ENCODE measurements around the gene SERPINE1.
"Not testable (repeated sequence)": the region's sequence is repeated elsewhere in the genome, so short reads cannot be mapped to it uniquely, and the experiment has no call there.

The SERPINE1 gene

DNA sequence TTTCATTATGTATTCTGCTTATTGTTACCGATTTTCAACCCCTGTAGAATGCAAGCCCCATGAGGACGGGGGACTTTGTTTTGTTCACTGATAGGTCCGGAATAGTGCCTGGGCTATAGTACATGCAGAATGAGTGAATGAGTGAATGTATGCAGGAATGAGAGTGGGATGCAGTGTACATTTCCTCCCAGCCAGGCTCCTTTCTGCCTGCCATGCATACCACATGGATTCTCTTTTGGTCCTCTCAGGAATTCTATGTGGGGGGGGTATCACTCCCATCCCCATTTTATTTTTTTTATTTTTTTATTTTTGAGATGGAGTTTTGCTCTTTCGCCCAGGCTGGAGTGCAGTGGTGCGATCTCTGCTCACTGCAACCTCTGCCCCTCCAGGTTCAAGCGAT is 24.9 kb upstream of the SERPINE1 start:
- DNase-seq: no peak

DNA sequence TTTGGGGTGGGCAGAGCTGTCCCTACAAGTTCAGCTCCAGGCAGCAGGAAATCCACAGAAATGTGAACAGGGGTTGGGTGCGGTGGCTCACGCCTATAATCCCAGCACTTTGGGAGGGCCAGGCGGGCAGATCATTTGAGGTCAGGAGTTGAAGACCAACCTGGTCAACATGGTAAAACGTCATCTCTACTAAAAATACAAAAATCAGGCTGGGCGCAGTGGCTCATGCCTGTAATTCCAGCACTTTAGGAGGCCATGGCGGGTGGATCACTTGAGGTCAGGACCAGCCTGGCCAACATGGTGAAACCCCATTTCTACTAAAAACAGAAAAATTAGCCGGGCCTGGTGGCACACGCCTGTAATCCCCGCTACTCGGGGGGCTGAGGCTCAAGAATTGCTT is 23.2 kb upstream of the SERPINE1 start:
- DNase-seq: not testable (repeated sequence)

DNA sequence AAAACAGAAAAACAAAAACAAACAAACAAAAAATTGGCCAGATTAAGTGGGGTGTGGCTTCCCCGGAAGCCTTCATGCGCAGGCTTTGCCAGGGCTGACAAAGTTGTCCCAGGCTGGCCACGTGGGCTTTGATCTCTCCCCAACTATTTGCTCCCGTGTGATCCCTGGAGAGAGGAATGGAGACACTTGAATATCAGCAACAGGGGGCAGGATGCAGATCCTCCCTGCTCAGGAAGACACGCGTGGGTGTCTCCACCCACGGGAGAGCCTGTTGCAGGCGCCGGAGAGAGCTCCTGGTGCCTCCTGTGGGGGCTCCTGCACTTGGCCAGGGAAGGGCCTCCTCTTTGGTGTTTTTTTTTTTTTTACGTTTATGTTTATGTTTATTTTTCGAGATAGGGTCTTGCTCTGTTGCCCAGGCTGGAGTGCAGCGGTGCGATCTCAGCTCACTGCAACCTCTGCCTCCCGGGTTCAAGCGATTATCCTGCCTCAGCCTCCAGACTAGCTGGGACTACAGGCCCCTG is 22.7 kb upstream of the SERPINE1 start:
- DNase-seq: no peak

DNA sequence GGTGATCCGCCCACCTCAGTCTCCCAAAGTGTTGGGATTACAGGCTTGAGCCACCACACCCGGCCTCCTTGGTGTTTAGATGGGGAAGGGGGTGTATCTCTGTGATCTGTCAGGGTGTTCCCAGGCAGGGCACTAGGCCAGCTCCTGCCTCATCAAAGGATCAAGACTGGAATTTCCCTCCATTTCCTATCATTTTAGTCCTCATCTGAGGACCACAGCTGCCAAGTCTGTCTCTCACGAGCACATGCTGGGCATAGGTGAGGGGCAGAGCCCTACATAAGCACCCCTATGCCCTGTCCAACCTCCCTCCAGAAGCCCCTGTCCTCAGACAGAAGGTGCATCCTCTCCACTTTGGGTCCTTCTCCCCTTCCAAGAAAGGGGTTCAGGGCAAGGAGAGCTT is 22.1 kb upstream of the SERPINE1 start:
- DNase-seq: no peak

DNA sequence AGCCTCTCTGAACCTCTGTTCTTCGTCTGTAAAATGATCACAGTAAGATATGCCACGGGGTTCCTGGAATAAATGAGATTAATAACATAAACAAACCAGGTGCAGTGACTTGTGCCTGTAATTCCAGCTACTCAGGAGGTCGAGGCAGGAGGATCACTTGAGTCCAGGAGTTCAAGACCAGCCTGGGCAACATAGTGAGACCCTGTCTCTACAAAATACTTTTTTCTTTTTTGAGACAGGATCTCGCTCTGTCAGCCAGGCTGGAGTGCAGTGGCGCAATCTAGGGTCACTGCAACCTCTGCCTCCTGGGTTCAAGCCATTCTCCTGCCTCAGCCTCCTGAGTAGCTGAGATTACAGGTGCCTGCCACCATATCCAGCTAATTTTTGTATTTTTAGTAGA is 21.7 kb upstream of the SERPINE1 start:
- DNase-seq: not testable (repeated sequence)

DNA sequence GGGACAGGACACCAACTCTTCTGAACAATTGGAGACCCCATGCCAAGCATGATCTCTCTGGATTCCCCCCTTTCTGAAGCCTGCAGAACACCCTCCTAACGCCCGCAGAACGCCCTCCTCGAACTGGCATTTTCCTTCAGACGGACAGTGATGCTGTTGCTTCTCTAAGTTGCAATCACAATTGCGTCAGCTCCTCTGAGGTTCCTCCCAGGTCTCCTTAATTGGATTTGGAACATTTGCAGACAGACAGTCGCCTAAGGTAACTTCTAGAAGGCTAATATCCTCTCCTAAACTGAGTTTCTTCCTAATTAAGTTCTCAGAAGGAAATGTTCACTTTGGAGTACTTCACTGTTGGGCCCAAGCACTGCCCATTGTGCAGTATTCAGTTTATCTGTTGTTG is 20.5 kb upstream of the SERPINE1 start:
- DNase-seq: no peak

DNA sequence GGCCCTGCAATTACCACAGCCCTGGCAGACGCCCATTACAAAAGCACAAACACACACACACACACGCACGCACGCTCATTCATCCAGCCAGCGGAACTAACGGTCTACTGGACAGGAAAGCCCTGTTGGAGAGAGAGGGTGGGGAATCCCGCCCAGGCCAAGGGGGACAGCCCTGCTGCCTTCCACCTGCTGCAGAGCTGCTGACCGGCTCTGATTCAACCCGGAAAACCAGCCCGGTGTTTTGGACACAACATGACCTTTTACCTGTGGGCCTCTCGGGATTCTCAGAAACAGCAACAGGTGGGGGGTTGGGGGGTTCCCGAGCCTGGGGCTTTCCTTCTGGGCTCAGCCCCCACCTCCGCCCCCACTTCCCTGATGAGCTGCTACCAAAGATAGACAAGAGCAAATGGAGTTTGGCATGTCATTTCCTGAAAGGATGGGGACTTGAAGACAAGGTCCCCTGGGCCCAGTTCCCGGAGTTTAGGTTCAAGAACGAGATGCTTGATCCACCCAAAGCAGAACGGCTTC is 18.5 kb upstream of the SERPINE1 start:
- DNase-seq: no peak

DNA sequence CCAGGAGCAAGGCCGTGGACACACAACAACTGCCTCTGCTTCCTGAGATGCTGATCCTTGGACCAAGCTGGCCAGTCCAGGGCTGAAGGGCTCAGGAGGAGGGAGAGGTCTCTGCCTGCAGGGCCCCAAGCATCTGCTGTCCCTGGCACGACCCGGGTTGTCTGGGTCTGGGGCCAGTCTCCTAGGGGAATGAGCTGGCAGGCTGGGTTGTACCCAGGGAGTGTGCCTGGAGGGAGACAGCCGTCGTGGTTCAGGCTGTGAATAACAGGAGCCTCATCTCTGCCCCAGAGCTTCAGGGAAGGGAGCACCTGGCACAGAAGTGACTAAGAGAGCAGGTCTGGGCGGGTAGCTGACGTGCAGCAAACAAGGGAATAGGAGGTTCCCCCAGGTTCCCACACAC is 17.9 kb upstream of the SERPINE1 start:
- no peak for DNase-seq

DNA sequence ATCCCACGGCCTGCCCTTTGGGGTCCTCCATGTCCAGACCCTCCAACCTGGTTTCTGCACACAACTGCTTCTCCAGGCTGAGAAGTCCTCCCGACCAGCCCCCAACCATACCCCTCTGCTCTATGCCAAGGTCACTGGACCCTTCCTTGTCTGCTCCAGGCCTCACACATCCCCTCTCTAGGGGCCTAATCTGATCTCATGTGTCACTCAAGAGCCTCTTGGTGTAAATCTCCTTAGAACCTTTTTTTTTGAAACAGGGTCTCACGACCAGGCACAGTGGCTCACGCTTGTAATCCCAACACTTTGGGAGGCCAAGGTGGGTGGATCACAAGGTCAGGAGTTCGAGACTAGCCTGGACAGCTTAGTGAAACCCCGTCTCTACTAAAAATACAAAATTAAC is 17.5 kb upstream of the SERPINE1 start:
- no peak for DNase-seq

DNA sequence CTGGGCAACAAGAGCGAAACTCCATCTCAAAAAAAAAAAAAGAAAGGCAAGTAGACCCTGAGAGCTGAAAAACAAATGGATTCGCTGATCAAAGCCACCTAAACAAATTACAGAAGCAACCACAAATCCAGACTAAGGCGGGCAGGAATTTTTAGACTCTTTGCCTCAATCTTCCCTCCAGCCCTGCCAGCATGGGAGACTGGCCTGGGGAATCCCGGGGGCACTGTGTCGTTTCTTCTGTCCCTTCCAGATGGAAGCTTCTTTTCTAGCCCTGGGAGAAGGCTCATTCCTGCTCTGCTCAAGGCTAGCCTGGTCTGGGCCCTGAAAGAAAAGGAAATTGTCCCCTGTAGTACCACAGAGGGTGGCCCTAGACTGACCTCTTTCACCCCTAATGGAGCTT is 15.6 kb upstream of the SERPINE1 start:
- no peak for DNase-seq

DNA sequence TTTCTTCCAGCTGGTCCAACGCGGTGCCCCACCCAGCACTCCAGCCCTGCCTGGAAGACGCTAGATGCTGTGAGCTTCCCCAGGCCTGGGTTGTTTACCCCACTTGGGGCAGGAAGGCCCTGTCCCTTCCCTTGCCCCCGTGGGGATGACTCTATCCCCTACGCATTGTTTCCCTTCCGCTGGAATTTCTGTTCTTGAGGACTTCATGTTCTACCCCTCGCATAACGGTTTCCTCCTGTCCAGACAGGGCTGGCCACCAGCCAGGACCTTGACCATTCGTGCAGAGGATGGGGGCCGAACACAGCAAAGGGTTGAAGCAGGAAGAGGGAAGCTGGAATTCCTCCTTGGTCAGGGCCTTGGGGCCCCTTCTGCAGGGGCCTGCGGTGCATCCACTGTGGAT is 14.7 kb upstream of the SERPINE1 start:
- no peak for DNase-seq

DNA sequence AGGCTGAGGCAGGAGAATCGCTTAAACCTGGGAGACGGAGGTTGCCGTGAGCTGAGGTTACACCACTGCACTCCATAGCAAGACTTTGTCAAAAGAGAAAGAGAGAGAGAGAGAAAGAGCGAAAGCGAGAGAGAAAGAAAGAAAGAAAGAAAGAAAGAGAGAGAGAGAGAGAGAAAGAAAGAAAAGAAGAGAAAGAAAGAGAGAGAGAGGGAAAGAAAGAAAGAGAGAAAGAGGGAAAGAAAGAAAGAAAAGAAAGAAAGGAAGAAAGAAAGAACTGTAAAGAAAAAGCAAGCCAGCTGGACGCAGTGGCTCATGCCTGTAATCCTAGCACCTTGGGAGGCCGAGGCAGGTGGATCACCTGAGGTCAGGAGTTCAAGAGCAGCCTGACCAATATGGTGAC is 13.8 kb upstream of the SERPINE1 start:
- DNase-seq: not testable (repeated sequence)

DNA sequence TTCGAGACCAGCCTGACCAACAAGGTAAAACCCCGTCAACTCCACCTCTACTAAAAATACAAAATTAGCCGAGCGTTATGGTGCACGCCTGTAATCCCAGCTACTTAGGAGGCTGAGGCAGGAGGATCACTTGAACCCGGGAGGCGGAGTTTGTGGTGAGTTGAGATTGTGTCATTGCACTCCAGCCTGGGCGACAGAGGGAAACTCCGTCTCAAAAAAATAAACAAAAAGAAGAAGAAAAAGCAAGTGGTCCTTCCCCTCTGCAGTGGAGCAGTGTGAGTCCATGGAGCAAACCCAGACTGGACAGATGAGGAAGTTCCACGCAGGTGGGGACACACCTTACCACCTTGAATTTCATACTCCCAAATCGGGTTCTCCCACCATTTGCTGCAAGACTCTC is 13.1 kb upstream of the SERPINE1 start:
- DNase-seq: no peak

DNA sequence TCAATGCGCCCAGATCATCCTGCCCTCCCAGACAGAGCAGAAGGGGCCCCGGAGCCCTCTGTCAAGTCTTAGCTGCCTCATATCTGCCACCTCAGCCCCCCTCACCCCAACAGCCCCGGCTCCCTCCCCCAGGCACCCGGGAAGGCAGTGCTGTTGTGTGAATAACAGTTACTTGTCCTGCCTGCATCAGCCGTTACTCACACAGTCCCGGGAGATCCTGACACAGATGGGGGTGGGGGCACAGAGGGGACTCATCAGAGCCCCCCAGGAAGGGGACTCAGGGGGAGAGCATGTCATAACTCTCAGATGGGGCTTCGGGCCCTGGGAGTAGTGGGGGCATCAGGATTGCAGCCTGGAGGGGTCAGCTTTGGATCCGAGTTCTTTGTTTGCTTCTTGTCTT is 12.4 kb upstream of the SERPINE1 start:
- no peak for DNase-seq

DNA sequence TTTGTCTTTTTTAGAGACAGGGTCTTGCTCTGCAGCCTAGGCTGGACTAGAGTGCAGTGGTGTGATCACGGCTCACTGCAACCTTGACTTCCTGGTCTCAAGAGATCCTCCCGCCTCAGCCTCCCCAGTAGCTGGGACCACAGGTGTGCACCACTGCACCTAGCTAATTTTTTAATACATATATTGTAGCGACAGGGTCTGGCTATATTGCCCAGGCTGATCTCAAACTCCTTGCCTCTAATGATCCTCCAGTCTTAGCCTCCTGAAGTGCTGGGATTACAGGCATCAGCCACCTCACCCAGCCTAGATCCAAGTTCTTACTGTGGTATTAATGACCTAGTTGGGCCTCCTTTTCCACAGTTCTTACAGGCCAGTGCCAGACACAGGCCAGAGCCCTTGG is 11.7 kb upstream of the SERPINE1 start:
- DNase-seq: no peak

DNA sequence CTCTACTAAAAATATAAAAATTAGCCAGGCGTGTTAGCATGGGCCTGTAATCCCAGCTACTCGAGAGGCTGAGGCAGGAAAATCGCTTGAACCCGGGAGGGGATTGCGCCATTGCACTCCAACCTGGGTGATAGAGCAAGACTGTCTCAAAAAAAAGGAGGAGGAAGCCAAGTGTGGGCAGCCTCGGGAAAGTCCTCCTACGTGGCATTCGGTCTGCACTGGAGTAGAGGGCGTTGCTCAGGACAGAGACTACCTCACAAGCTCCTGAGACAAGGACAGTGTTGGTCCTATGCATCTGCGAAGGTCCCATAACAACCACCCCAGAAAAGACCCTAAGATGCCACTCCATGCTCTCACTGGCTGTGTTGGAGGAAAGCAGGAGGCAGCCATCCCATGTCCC is 10.0 kb upstream of the SERPINE1 start:
- no peak for DNase-seq

DNA sequence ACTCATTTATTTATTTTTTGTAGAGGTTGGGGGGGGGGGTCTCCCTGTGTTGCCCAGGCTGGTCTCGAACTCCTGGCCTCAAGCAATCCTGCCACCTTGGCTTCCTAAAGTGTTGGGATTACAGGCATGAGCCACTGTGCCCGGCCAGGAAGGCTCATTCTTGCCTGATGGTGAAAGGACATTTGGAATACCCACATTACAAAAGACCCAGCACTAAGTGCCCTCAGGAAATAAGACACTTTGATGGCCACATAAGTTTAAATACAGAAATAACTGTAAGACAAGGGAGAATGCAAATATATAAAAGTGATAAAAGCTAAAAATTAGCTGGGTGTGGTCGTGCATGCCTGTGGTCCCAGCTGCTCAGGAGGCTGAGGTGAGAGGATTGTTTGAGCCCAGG is 8.0 kb upstream of the SERPINE1 start:
- DNase-seq: no peak

DNA sequence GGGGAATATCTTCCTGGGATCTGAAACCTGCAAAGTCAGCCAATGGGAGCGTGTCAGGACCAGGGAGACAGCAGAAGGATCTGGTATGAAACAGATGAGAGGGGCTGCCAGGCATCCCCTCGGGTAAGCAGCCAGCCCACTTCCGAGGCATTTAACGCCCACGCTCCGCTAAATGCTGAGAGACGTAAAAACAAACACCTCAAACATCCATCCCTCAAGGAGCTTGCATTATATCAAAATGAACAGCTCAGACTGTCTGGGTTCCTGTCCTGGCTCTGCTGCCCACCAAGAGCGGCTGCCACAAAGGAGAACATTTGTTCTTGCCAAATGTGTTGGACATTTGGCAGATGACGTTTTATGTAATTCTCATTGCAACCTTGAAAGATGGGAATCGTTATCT is 7.0 kb upstream of the SERPINE1 start:
- no peak for DNase-seq

DNA sequence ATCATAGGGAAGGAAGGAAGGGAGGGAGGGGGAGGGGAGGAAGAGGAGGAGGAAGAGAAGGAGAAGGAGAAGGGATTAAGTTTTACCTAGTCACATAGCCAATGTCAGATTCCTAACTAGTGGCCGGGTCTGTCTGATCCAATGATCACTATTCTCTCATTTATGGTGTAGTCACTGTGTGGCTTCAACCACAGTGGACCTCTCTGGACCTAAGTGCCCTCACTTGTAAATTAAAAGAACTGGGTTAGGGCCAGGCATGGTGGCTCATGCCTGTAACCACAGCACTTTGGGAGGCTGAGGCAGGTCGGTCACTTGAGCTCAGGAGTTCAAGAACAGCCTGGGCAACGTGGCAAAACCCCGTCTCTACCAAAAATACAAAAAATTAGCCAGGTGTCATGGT is 6.6 kb upstream of the SERPINE1 start:
- DNase-seq: no peak

DNA sequence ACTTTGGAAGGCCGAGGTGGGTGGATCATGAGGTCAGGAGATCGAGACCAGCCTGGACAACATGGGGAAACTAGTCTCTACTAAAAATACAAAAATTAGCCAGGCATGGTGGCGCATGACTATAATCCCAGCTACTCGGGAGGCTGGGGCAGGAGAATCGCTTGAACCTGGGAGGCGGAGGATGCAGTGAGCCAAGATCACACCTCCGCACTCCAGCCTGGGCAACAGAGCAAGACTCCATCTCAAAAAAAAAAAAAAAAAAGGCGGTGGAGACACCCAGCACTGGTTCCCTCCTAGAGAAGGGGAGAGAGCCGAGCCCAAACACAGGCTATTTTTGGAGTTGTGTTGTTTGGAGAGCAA is 5.3 kb upstream of the SERPINE1 start:
- DNase-seq: not testable (repeated sequence)

DNA sequence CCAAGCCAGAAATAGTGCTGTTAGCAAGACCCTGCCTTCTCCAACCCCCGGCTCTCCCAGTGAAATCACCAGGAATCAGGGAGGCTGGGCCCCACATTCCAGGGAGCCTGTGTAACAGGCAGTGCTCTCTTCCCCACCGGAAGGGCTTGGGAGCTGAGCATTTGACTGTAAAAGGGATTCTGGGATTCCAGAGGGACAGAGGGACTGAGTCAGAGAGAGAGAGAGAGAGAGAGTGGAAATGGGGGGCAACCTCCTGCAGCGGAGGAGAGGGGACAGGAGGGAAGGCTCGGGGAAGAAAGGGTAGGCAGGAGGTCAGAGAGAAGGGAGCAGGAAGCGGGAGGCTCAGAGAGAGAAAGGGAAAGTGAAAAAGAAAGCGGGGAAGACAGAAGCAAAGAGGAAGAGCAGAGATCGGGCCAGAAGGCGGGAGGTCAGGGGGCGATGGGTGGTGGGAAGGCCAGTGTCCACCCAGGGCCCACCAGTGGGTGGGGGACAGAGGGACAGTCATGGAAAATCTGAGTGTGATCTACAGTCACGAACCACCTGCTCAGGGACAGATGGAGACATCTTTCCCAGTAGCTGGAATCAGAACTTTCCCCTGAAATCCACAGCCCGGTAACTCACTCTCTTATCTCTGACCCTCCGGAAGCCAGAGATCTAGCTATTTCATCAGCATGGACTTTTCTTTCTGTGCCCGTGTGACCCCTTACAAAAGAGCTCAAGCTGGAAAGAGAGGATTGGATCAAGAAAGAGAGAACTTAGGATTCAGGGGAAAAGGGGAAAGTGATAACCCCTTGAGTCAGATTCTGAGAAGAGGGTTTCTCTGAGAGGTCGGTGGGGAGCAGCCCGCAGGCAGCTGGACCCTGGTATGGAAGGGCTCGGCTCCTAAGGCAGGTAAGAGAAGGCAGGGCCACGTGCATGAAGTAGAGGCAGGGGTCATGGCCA is 4.6 kb upstream of the SERPINE1 start:
- DNase-seq: no peak

DNA sequence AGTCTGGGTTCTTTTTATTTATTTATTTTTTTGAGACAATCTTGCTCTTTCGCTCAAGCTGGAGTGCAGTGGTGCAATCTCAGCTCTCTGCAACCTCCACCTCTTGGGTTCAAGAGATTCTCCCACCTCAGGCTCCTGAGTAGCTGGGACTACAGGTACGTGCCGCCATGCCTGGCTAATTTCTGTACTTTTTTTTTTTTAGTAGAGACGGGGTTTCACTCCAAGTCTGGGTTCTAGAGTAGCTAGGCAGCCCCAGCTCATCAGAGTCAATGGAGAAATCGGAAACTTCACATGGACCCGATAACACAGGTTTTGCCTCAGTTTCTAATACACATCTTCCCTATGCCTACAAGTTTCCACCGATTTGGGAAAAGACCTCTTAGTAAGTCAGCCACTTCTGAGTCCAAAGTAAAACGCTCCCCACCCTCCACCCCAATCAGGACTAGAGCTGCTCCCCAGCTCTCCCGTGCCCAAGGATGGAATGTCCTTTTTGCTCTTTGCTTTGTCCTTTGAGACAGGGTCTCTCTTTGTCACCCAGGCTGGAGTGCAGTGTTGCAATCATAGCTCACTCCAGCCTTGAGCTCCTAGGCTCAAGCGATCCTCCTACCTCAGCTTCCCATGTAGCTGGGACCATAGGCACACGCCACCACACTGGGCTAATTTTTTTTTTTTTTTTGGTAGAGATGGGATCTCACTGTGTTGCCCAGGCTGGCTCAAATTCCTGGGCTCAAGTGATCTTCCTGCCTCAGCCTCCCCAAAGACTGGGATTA is 3.8 kb upstream of the SERPINE1 start:
- no peak for DNase-seq

DNA sequence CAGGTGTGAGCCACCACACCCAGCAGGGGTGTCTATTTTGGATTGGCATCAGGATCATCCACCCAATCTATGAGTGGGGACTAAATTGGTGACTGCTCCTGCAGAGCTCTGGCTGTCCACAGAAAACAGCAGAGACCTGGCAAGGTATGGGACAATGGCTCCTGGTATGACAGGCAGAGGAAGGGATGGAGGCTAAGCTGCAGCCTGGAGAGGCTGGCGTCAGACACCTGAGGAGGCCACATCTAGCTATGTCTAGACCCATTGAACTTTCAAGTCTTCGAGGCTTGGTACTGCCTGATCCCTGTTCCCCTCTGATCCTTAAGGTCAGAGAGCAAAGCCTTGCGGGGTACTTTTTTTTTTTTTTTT is 3.2 kb upstream of the SERPINE1 start:
- no peak for DNase-seq

Measured in activated CD4-positive, alpha-beta T cell treated with anti-CD3 and anti-CD28 coated beads, Interleukin-2, Interleukin-6, amounts not matched to agents 100 ng/mL and 50 ng/mL, durations not matched to agents 16 hours and 8 hours (primary cell).